ENCODE data around the gene PKD2.
A peak's percentile ranks its signal among the peaks of the same experiment; 100 is the strongest.

The PKD2 gene

DNA sequence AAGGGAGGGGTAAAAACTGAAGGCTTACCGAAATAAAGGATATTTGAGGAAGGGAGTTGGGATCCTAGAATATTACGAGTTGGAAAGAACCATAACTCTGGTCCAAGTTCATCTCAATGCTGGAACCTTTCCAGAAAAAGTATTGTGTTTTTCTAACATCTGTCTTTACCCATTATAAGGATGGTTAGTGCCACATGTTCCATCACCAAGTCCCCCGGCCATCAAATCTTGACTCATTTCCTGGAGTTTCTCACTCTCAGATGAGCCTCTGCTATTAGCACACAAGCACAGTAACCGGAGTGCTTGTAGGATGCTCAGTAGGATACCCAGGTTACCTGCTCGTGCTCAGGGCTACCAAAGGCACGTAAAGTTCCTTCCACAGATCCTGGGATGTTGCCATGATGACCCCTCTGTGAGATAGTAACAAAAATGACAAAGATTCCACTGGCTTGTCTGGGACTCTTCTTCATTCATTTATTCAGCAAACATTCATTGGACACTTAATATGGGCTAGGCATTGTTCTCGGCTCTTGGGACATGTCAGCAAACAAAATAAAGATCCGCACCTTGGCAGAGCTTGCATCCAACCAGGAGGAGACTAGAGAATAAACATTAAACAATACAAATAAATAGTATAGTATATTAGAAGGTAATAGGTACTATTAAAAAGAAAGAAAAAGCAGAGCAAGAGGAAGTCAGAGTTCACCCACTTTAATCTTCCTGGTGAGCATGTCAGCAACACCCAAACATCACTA lies 36.3 kb downstream of the PKD2 start:
- H3K27me3 ChIP-seq (replicated peaks) = no peaks in the 10 kb centered on the region
- H3K27ac ChIP-seq = no peak overlapping the region
- H3K36me3 ChIP-seq (replicated peaks) = peaks cover 47% of the 10 kb centered on the region
- no peak overlapping the region for H3K4me3 ChIP-seq (ENCODE audit: low read depth, low read length)
- no peak for DNase-seq
- in situ Hi-C loops (cut with HindIII; ENCODE audit: low pct_ligation_motif_present, low sequenced_read_pairs) = no loop called here
- TF ChIP-seq, protein P1, sequence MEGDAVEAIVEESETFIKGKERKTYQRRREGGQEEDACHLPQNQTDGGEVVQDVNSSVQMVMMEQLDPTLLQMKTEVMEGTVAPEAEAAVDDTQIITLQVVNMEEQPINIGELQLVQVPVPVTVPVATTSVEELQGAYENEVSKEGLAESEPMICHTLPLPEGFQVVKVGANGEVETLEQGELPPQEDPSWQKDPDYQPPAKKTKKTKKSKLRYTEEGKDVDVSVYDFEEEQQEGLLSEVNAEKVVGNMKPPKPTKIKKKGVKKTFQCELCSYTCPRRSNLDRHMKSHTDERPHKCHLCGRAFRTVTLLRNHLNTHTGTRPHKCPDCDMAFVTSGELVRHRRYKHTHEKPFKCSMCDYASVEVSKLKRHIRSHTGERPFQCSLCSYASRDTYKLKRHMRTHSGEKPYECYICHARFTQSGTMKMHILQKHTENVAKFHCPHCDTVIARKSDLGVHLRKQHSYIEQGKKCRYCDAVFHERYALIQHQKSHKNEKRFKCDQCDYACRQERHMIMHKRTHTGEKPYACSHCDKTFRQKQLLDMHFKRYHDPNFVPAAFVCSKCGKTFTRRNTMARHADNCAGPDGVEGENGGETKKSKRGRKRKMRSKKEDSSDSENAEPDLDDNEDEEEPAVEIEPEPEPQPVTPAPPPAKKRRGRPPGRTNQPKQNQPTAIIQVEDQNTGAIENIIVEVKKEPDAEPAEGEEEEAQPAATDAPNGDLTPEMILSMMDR (IDR thresholded peaks at IDR 0.05; ENCODE audit: low read depth, low read length, missing control alignments) = no peak

DNA sequence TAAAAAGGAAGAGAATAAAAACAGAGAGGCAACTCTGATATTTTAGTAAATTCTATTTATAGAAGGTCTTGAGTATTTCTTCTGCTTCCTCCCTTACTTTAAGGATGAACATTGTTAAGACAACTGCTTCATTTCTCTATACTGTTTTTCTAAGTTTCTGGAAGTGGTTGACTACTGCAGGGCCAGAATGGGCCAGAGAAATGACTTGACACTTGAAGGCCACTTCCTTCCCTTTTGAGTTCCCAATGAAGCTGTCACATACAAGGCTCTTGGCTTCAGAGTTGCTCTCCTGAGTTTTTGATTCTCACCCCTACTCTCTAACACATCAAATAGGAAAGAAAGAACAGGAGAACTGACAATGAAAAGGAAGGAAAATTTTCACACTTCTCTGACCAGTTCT lies 37.6 kb downstream of the PKD2 start:
- Histone ChIP-seq H3K27me3 (replicated peaks) (no peaks in the 10 kb centered on the region), H3K27ac (no peak overlapping the region), H3K4me3 (ENCODE audit: low read depth, low read length) (no peak overlapping the region), H3K36me3 (replicated peaks) (peaks cover 40% of the 10 kb centered on the region)
- no peak for DNase-seq
- TF ChIP-seq, protein P1 (IDR thresholded peaks at IDR 0.05; ENCODE audit: low read depth, low read length, missing control alignments) = no peak
- in situ Hi-C loops (cut with HindIII; ENCODE audit: low pct_ligation_motif_present, low sequenced_read_pairs) = no loop called here

DNA sequence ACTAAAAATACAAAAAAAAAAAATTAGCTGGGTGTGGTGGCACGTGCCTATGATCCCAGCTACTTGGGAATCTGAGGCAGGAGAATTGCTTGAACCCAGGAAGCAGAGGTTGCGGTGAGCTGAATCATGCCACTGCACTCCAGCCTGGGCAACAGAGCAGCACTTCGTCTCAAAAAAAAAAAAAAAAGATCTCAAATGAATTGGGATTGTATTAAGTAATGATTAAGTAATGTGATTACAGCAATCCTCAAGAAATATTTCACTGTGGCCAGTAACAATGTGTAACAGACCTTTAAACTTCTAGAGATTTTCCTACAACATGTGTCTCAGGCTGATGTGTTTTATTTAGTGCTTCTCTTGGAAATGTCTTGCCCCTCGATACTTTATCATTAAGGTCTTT lies 46.8 kb downstream of the PKD2 start:
- in situ Hi-C loops (cut with HindIII; ENCODE audit: low pct_ligation_motif_present, low sequenced_read_pairs) = no loop called here
- Histone ChIP-seq H3K27me3 (replicated peaks) (no peaks in the 10 kb centered on the region), H3K27ac (no peak overlapping the region), H3K36me3 (replicated peaks) (peaks cover 29% of the 10 kb centered on the region), H3K4me3 (ENCODE audit: low read depth, low read length) (no peak overlapping the region)
- DNase-seq = no peak
- TF ChIP-seq, protein P1 (IDR thresholded peaks at IDR 0.05; ENCODE audit: low read depth, low read length, missing control alignments) = no peak

DNA sequence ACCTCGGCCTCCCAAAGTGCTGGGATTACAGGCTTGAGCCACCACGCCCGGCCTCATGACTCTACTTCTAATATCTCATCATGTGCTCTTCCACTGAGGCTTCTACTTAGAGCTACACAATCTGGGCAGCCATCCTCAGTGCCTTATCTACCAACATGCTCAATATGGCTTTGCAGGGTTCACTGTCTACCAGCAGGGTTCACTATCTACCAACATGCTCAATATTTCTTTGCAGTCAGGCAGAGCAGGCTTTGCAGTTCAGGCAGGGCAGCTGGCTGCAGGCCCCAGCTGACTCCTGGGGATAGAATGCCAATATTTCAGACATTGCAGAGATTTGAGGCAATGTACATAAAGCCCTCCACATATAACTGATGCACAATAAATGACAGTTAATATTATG lies 47.5 kb downstream of the PKD2 start:
- no peaks in the 10 kb centered on the region for H3K27me3 ChIP-seq (replicated peaks)
- H3K27ac ChIP-seq = no peak overlapping the region
- no peak overlapping the region for H3K4me3 ChIP-seq (ENCODE audit: low read depth, low read length)
- TF ChIP-seq, protein P1 (IDR thresholded peaks at IDR 0.05; ENCODE audit: low read depth, low read length, missing control alignments) = peak; percentile 69
- in situ Hi-C loops (cut with HindIII; ENCODE audit: low pct_ligation_motif_present, low sequenced_read_pairs) = no loop called here
- DNase-seq = peak; percentile 74
- H3K36me3 ChIP-seq (replicated peaks) = peaks cover 29% of the 10 kb centered on the region

DNA sequence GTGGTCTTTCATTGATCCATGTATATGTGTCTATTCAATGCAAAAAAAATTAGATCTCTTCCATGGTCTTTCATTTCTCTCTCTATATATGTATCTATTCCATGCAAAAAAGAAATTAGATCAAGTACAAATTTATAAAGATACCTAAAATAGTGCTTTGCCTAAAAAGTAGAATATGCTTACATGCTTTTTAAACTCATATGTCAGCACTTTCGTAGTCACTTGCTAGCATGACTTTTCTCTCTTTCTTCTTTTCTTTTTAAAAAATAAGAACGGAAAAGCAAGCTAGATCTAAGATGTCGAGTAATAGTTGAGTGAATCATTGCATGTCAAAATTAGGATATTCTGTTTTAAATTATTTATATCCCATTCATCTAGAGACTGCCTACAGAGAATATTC lies 50.9 kb downstream of the PKD2 start:
- in situ Hi-C loops (cut with HindIII; ENCODE audit: low pct_ligation_motif_present, low sequenced_read_pairs) = no loop called here
- TF ChIP-seq, protein P1 (IDR thresholded peaks at IDR 0.05; ENCODE audit: low read depth, low read length, missing control alignments) = no peak
- no peaks in the 10 kb centered on the region for H3K27me3 ChIP-seq (replicated peaks)
- no peak overlapping the region for H3K4me3 ChIP-seq (ENCODE audit: low read depth, low read length)
- no peak overlapping the region for H3K27ac ChIP-seq
- DNase-seq = no peak
- H3K36me3 ChIP-seq (replicated peaks) = peaks cover 15% of the 10 kb centered on the region

DNA sequence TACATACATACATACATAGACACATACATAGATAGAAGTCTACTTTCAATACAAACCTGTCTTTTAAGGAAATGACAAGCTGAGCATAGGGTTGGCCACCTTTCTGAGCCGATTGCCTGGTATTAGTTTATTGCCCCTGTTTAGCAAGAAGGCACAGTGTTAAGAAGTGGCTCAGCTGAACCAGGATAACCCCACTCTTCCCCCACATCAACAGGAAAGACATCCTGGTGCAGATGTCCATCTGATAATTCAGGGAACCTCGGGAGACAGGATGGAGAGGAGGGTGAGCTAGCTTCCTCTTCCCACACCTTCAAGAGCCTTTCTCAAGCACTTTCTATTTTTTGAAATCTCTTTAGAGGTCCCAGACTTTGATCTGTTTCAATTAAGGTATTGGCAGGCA lies 52.3 kb downstream of the PKD2 start:
- DNase-seq = no peak
- Histone ChIP-seq H3K4me3 (ENCODE audit: low read depth, low read length) (no peak overlapping the region), H3K36me3 (replicated peaks) (peaks cover 15% of the 10 kb centered on the region), H3K27me3 (replicated peaks) (no peaks in the 10 kb centered on the region), H3K27ac (no peak overlapping the region)
- in situ Hi-C loops (cut with HindIII; ENCODE audit: low pct_ligation_motif_present, low sequenced_read_pairs) = no loop called here
- TF ChIP-seq, protein P1 (IDR thresholded peaks at IDR 0.05; ENCODE audit: low read depth, low read length, missing control alignments) = no peak
